OCI-LY7 (cell line): ENCODE results near the gene ITGB7. TPM values are rescaled to one million over a fixed set of nuclear protein-coding genes. Genes with fewer than 3 reads are reported as not detected.

Source experiments
- Bru-seq: library from RNA; stranded (reverse); fragments of 400-500 nt; gene quantifications from one replicate; lab custom pipeline; 2021; lab: Mats Ljungman, UMichigan
- BruChase-seq, 2 experiments: library from RNA; stranded (reverse); fragments of 400-500 nt; gene quantifications; one replicate each; lab custom pipeline; 2021; lab: Mats Ljungman, UMichigan
- BruUV-seq: library from RNA; stranded (reverse); fragments of 400-500 nt; replicated peaks from 2 replicates; lab custom pipeline; 2021; lab: Mats Ljungman, UMichigan
- CTCF ChIA-PET: fragments of 300-600 bp; sonication (Branson Sonifier 250); formaldehyde crosslinking; loops from one replicate; lab custom pipeline; 2022; ENCODE audit warnings: antibody characterized with exemption; ENCODE audit not compliant: unreplicated experiment; lab: Charles Lee
- POLR2A ChIA-PET: fragments of 300-600 bp; sonication (Branson Sonifier 250); formaldehyde crosslinking; loops from one replicate; lab custom pipeline; 2022; ENCODE audit warnings: antibody characterized with exemption; lab: Charles Lee
- DNase-seq: peaks from one replicate; pipeline ENCODE4 v3.0.0-alpha.2; 2015; ENCODE audit warnings: low spot score
- H2AFZ ChIP-seq: fragments of 200-600 bp; sonication (generic), shearing (Covaris generic); 2 replicates; pipeline ENCODE4 v1.6.1; 2014; ENCODE audit warnings: mild to moderate bottlenecking, antibody characterized with exemption, low read length, moderate library complexity
- H3K27ac ChIP-seq: fragments of 200-600 bp; sonication (generic); 2 replicates; pipeline ENCODE4 v1.5.1; 2014; ENCODE audit warnings: mixed run types, low read depth, mild to moderate bottlenecking, moderate library complexity, low read length, inconsistent platforms; ENCODE audit not compliant: poor library complexity, severe bottlenecking
- H3K36me3 ChIP-seq: fragments of 200-600 bp; sonication (generic); 2 replicates; pipeline ENCODE4 v1.6.1; 2014; ENCODE audit warnings: mild to moderate bottlenecking, antibody characterized with exemption, low read length, moderate library complexity, mixed read lengths; ENCODE audit not compliant: insufficient read depth
- H3K4me1 ChIP-seq: fragments of 200-600 bp; sonication (generic); 2 replicates; pipeline ENCODE4 v1.5.1; 2014; ENCODE audit warnings: mild to moderate bottlenecking, low read length; ENCODE audit not compliant: insufficient read depth, poor library complexity, severe bottlenecking
- H3K4me2 ChIP-seq: fragments of 200-600 bp; sonication (generic); 2 replicates; pipeline ENCODE4 v1.6.1; 2014; ENCODE audit warnings: mild to moderate bottlenecking, low read length
- H3K4me3 ChIP-seq: fragments of 200-600 bp; sonication (generic); 2 replicates; pipeline ENCODE4 v1.5.1; 2014; ENCODE audit warnings: mild to moderate bottlenecking, low read depth, low read length; ENCODE audit not compliant: poor library complexity, severe bottlenecking
- H3K79me2 ChIP-seq: fragments of 200-600 bp; sonication (generic); 2 replicates; pipeline ENCODE4 v1.6.1; 2016; ENCODE audit warnings: low read depth, mild to moderate bottlenecking, low read length, moderate library complexity, mixed read lengths; ENCODE audit not compliant: insufficient read depth
- H3K9me2 ChIP-seq: fragments of 200-600 bp; sonication (generic); 2 replicates; pipeline ENCODE4 v1.6.1; 2016; ENCODE audit warnings: mild to moderate bottlenecking, low read length, mixed read lengths; ENCODE audit not compliant: insufficient read depth
- H3K9me3 ChIP-seq: fragments of 200-600 bp; sonication (generic); 2 replicates; pipeline ENCODE4 v1.6.1; 2014; ENCODE audit warnings: mild to moderate bottlenecking, mixed run types, low read length, mixed read lengths
- H4K20me1 ChIP-seq: fragments of 200-600 bp; sonication (generic); 2 replicates; pipeline ENCODE4 v1.6.1; 2014; ENCODE audit warnings: mild to moderate bottlenecking, antibody characterized with exemption, low read length, moderate library complexity, mixed read lengths; ENCODE audit not compliant: insufficient read depth
- EZH2phosphoT487 ChIP-seq: fragments of 200-600 bp; sonication (generic); IDR thresholded peaks from 2 replicates; pipeline ENCODE4 v1.6.1; 2018; ENCODE audit warnings: low read depth, borderline replicate concordance, mild to moderate bottlenecking, mixed run types, antibody characterized with exemption, low read length, moderate library complexity, mixed read lengths
- intact Hi-C: fragments of 100-400 bp; cut with micrococcal nuclease; formaldehyde crosslinking; loops from one replicate; pipeline ENCODE4 v1.10.0; 2022; ENCODE audit not compliant: unreplicated experiment
- long read RNA-seq: library from polyadenylated mRNA; stranded (forward); transcript quantifications from one replicate; pipeline ENCODE4 v2.0.0, GENCODE V29; 2022
- total RNA-seq, 2 experiments: library from RNA; depleted of rRNA in 1 of 2; stranded (reverse); fragments of >200 nt in 1 of 2; shearing (Covaris generic) in 1 of 2; gene quantifications; 2 replicates each; pipeline ENCODE4 v1.2.3, GENCODE V29; 2014 to 2022
- TF ChIP-seq, protein P1 (sequence below): fragments of 200-600 bp; sonication (generic); conservative IDR thresholded peaks from 2 replicates; pipeline ENCODE4 v1.5.1; 2014; ENCODE audit warnings: mild to moderate bottlenecking, antibody characterized with exemption, low read length, moderate library complexity, mixed read lengths

The ITGB7 gene, protein sequence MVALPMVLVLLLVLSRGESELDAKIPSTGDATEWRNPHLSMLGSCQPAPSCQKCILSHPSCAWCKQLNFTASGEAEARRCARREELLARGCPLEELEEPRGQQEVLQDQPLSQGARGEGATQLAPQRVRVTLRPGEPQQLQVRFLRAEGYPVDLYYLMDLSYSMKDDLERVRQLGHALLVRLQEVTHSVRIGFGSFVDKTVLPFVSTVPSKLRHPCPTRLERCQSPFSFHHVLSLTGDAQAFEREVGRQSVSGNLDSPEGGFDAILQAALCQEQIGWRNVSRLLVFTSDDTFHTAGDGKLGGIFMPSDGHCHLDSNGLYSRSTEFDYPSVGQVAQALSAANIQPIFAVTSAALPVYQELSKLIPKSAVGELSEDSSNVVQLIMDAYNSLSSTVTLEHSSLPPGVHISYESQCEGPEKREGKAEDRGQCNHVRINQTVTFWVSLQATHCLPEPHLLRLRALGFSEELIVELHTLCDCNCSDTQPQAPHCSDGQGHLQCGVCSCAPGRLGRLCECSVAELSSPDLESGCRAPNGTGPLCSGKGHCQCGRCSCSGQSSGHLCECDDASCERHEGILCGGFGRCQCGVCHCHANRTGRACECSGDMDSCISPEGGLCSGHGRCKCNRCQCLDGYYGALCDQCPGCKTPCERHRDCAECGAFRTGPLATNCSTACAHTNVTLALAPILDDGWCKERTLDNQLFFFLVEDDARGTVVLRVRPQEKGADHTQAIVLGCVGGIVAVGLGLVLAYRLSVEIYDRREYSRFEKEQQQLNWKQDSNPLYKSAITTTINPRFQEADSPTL
- total RNA-seq (2014; rRNA removed; shearing (Covaris generic)) (48.6 and 51.7 TPM in 2 replicates), total RNA-seq (2022) (153 and 207 TPM in 2 replicates), Bru-seq, nascent RNA (percentile 76 among the genes with signal in this experiment), BruChase-seq, experiment 1, labeled RNA remaining after a 6-hour chase (percentile 86 among the genes with signal in this experiment), BruChase-seq, experiment 2, labeled RNA remaining after a 2-hour chase (percentile 80 among the genes with signal in this experiment)
- long read RNA-seq, transcript ITGB7-201 (16 exons, 2,867 nt), result major isoform, 194 of 347 reads
- long read RNA-seq, transcript ITGB7-202 (16 exons, 2,791 nt), result minor isoform, 11 of 347 reads
- long read RNA-seq, partial matches to known transcripts, result 30 of 347 reads
- long read RNA-seq, other reads (novel, unspliced or antisense), result 112 of 347 reads

DNA sequence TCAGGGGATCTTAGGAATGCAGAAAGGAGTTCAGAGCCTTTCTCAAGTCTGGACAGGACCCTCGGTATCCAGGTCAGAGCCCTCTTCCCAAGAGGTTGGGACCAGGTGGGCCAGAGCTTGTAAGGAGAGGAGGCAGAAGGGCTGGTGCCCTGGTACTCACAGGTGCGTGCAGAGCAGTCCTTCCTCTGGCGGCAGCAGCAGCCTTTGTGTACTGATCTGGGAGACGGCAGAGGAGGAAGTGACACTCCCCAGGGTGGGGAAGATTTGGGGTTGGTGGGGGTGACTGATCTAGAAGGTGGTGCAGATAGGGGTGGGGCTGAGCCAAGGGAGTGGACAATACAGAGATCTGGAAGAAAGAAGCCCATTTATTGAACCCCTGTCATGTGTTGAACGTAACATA, at the start of gene ITGB7:
TSS of gene ITGB7 (minus strand) at position 210 of the 400 bp plus-strand sequence. CDS start 6,808 bp downstream, outside the sequence.
- H3K4me1 ChIP-seq, result peaks cover 79% of the 10 kb centered on the region
- BruUV-seq, result no TSS peak
- peak within 1 kb of the TSS; percentile 86 for H3K4me2 ChIP-seq
- H3K4me3 ChIP-seq, result peak within 1 kb of the TSS; percentile 83
- H2AFZ ChIP-seq, result peak within 1 kb of the TSS; percentile 37; the same call in 1 of the 2 replicates
- no peaks in the 10 kb centered on the region for H3K9me3 ChIP-seq
- H3K79me2 ChIP-seq, result peaks cover 56% of the 10 kb centered on the region
- ChIA-PET CTCF (no interaction called here), POLR2A (interaction anchor here (0.6 to 4.6 kb wide), 11 partner anchors 8 to 156 kb away, joined by 3 to 43 read pairs (median 4); partner anchors contain the start of genes AAAS, ESPL1 and PFDN5)
- intact Hi-C loops, result loop anchor here (5.0 to 10.0 kb wide), 2 partner anchors 298 to 545 kb away; partner anchors contain the start of genes CISTR, NPFF and TARBP2
- H3K9me2 ChIP-seq, result no peaks in the 10 kb centered on the region
- no peaks in the 10 kb centered on the region for H4K20me1 ChIP-seq
- peaks cover 16% of the 10 kb centered on the region; the same call in 1 of the 2 replicates for H3K36me3 ChIP-seq
- H3K27ac ChIP-seq, result peak within 1 kb of the TSS; percentile 98
- TF ChIP-seq EZH2phosphoT487, result no peak
- TF ChIP-seq, protein P1, sequence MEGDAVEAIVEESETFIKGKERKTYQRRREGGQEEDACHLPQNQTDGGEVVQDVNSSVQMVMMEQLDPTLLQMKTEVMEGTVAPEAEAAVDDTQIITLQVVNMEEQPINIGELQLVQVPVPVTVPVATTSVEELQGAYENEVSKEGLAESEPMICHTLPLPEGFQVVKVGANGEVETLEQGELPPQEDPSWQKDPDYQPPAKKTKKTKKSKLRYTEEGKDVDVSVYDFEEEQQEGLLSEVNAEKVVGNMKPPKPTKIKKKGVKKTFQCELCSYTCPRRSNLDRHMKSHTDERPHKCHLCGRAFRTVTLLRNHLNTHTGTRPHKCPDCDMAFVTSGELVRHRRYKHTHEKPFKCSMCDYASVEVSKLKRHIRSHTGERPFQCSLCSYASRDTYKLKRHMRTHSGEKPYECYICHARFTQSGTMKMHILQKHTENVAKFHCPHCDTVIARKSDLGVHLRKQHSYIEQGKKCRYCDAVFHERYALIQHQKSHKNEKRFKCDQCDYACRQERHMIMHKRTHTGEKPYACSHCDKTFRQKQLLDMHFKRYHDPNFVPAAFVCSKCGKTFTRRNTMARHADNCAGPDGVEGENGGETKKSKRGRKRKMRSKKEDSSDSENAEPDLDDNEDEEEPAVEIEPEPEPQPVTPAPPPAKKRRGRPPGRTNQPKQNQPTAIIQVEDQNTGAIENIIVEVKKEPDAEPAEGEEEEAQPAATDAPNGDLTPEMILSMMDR, result no peak
- peak; percentile 87 for DNase-seq

DNA sequence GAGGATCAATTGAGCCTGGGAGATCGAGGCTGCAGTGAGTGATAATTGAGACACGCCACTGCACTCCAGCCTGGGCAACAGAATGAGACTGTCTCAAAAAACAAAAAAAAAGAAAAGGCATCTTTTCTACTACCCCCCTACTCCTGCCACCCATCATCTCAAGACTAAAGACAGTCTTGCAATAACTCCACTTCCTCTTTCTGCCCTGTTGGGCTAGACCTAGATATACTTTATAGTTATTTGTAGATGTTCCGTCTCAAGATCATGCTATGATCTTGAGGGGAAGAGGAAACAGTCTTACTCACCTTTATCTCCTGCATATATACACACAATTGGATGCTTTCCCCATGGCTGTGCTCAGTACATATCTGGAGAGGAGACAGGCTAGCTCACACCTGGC, 48.9 kb upstream of the ITGB7 start:
- H3K4me3 ChIP-seq, result peak overlapping the region; percentile 7
- no peaks in the 10 kb centered on the region for H3K9me2 ChIP-seq
- 0 out of 2 replicates have a peak overlapping the region, but pooled peaks have one; percentile 1 for H2AFZ ChIP-seq
- peaks cover 12% of the 10 kb centered on the region; the same call in 1 of the 2 replicates for H3K79me2 ChIP-seq
- peak overlapping the region; percentile 78 for H3K27ac ChIP-seq
- peaks cover 9% of the 10 kb centered on the region; the same call in 1 of the 2 replicates for H3K36me3 ChIP-seq
- POLR2A ChIA-PET, result interaction anchor here (0.7 to 2.8 kb wide), 6 partner anchors 11 to 502 kb away, joined by 3 to 16 read pairs (median 4); partner anchors contain the start of genes ESPL1 and MYG1
- CTCF ChIA-PET, result interaction anchor here (1.0 kb wide), 1 partner anchor 45 kb away, joined by 3 read pairs; no protein-coding TSS in a partner anchor
- BruUV-seq, result no TSS peak
- no peaks in the 10 kb centered on the region for H3K9me3 ChIP-seq
- DNase-seq, result peak; percentile 76
- H4K20me1 ChIP-seq, result no peaks in the 10 kb centered on the region
- H3K4me2 ChIP-seq, result peak overlapping the region; percentile 53
- peaks cover 46% of the 10 kb centered on the region for H3K4me1 ChIP-seq
- no peak for TF ChIP-seq EZH2phosphoT487
- TF ChIP-seq, protein P1, result no peak
- intact Hi-C loops, result loop anchor here (2.0 kb wide), 1 partner anchor 65 kb away; the partner anchor contains the start of gene AAAS
